Hepatocyte (in vitro differentiated cells): ENCODE measurements around the gene ETV2. TPM values are rescaled to one million over a fixed set of nuclear protein-coding genes. Genes with fewer than 3 reads are reported as not detected.
A peak's percentile ranks its signal among the peaks of the same experiment; 100 is the strongest.
"Not testable (repeated sequence)": the region's sequence is repeated elsewhere in the genome, so short reads cannot be mapped to it uniquely, and the experiment has no call there.

Experiments used
- DNase-seq: peaks from one replicate; pipeline ENCODE4 v3.0.0-alpha.2; 2016; ENCODE audit warnings: low spot score
- H2AFZ ChIP-seq: fragments of 200-600 bp; sonication (generic); 2 replicates; pipeline ENCODE4 v1.6.0; 2016; ENCODE audit warnings: antibody characterized with exemption, mild to moderate bottlenecking
- H3K27ac ChIP-seq: fragments of 200-600 bp; sonication (generic); 2 replicates; pipeline ENCODE4 v1.5.1; 2016; ENCODE audit warnings: mild to moderate bottlenecking
- H3K27me3 ChIP-seq: fragments of 200-600 bp; sonication (generic); 2 replicates; pipeline ENCODE4 v1.6.1; 2016
- H3K36me3 ChIP-seq: fragments of 200-600 bp; sonication (generic); replicated peaks from 2 replicates; pipeline ENCODE4 v1.5.1; 2016; ENCODE audit warnings: low read depth; ENCODE audit not compliant: insufficient read depth
- H3K4me1 ChIP-seq: fragments of 200-600 bp; sonication (generic); 2 replicates; pipeline ENCODE4 v1.5.1; 2016; ENCODE audit warnings: mild to moderate bottlenecking, moderate library complexity; ENCODE audit not compliant: insufficient read depth
- H3K4me2 ChIP-seq: fragments of 200-600 bp; sonication (generic); 2 replicates; pipeline ENCODE4 v1.6.0; 2016
- H3K4me3 ChIP-seq: fragments of 200-600 bp; sonication (generic); 2 replicates; pipeline ENCODE4 v1.5.1; 2016; ENCODE audit warnings: mild to moderate bottlenecking
- H3K79me2 ChIP-seq: fragments of 200-600 bp; sonication (generic); 2 replicates; pipeline ENCODE4 v1.6.0; 2017; ENCODE audit warnings: mild to moderate bottlenecking
- H3K9me2 ChIP-seq: fragments of 200-600 bp; sonication (generic); replicated peaks from 2 replicates; pipeline ENCODE4 v1.6.0; 2017; ENCODE audit warnings: mild to moderate bottlenecking; ENCODE audit not compliant: insufficient read depth
- H3K9me3 ChIP-seq: fragments of 200-600 bp; sonication (generic); 2 replicates; pipeline ENCODE4 v1.5.1; 2016; ENCODE audit warnings: low read depth, mild to moderate bottlenecking
- H4K20me1 ChIP-seq: fragments of 200-600 bp; sonication (generic); 2 replicates; pipeline ENCODE4 v1.6.0; 2016; ENCODE audit warnings: mild to moderate bottlenecking; ENCODE audit not compliant: insufficient read depth, poor library complexity, severe bottlenecking
- CTCF ChIP-seq: fragments of 200-600 bp; sonication (generic); IDR thresholded peaks from 2 replicates; pipeline ENCODE4 v1.5.1; 2016; ENCODE audit warnings: antibody characterized with exemption, mild to moderate bottlenecking; ENCODE audit not compliant: poor library complexity
- EZH2 ChIP-seq: fragments of 200-600 bp; sonication (generic); IDR thresholded peaks from 2 replicates; pipeline ENCODE4 v1.6.1; 2016; ENCODE audit warnings: antibody characterized with exemption, mild to moderate bottlenecking, borderline replicate concordance
- EZH2phosphoT487 ChIP-seq: fragments of 200-600 bp; sonication (generic); IDR thresholded peaks from one replicate; pipeline ENCODE4 v1.6.1; 2018; ENCODE audit warnings: antibody characterized with exemption, mild to moderate bottlenecking, low read depth, moderate library complexity; ENCODE audit not compliant: unreplicated experiment, severe bottlenecking
- WGBS: methylation state at CpG from one replicate; pipeline ENCODE4 v1.1.6; 2016; ENCODE audit warnings: low lambda C conversion rate; ENCODE audit errors: missing lambda C conversion rate; 5-methylcytosine and 5-hydroxymethylcytosine counted together
- polyA plus RNA-seq: library from polyadenylated mRNA; unstranded; fragments of >200 nt; fragmentation: Nextera tagmentation; extraction: Ambion mirVana; gene quantifications from 2 replicates; pipeline ENCODE4 v1.2.1, GENCODE V29; 2016
- total RNA-seq: library from RNA; depleted of rRNA; stranded (reverse); fragments of >200 nt; gene quantifications from 2 replicates; pipeline ENCODE4 v1.2.3, GENCODE V29; 2014

Gene ETV2
- total and polyA plus RNA-seq, 2 experiments from 2014 or later = 0.79 to 1.4 TPM

- Histone ChIP-seq H3K9me3 (no peaks in the 10 kb centered on the region), H3K79me2 (peaks cover 34% of the 10 kb centered on the region), H3K9me2 (no peaks in the 10 kb centered on the region), H3K27me3 (no peaks in the 10 kb centered on the region), H2AFZ (peak within 1 kb of the TSS; percentile 39), H3K4me1 (peaks cover 9% of the 10 kb centered on the region), H3K4me2 (peak within 1 kb of the TSS; percentile 96), H4K20me1 (peaks cover 4% of the 10 kb centered on the region), H3K36me3 (no peaks in the 10 kb centered on the region), H3K27ac (peak within 1 kb of the TSS; percentile 77), H3K4me3 (peak within 1 kb of the TSS; percentile 56)
- TF ChIP-seq EZH2 = no peak
- TF ChIP-seq CTCF = no peak
- no peak for TF ChIP-seq EZH2phosphoT487
- WGBS = 1% methylated on average over 44 of the region's 46 CpGs
- peak; percentile 97 for DNase-seq
Observed at GRCh38 chr19:35648017-35648961, 6.7 kb downstream of the ETV2 start, which contains the start of gene COX6B1. Gene COX6B1, plus strand, starts transcription at chr19:35648323. Its CDS starts 2,921 bp downstream, at chr19:35651244.

- peaks cover 36% of the 10 kb centered on the region for H3K79me2 ChIP-seq
- no peaks in the 10 kb centered on the region for H3K27me3 ChIP-seq
- TF ChIP-seq EZH2phosphoT487 (no peak), EZH2 (no peak)
- no peak overlapping the region for H3K4me3 ChIP-seq
- no peaks in the 10 kb centered on the region for H3K36me3 ChIP-seq
- H3K4me2 ChIP-seq = no peak overlapping the region
- 94% methylated on average over 9 of the region's 9 CpGs for WGBS
- H2AFZ ChIP-seq = no peak overlapping the region
- H3K27ac ChIP-seq = no peak overlapping the region
- no peaks in the 10 kb centered on the region for H3K9me2 ChIP-seq
- peaks cover 4% of the 10 kb centered on the region for H3K4me1 ChIP-seq
- no peaks in the 10 kb centered on the region for H3K9me3 ChIP-seq
- peaks cover 4% of the 10 kb centered on the region for H4K20me1 ChIP-seq
- DNase-seq = no peak
Observed at GRCh38 chr19:35650581-35650980, 9.0 kb downstream of the ETV2 start.

- not testable (repeated sequence) for H2AFZ ChIP-seq, H3K27me3 ChIP-seq, H3K9me3 ChIP-seq, DNase-seq, H3K4me1 ChIP-seq, H3K4me2 ChIP-seq, H4K20me1 ChIP-seq, H3K9me2 ChIP-seq, H3K27ac ChIP-seq, H3K4me3 ChIP-seq, H3K36me3 ChIP-seq
- 91% methylated on average over 6 of the region's 6 CpGs for WGBS
- H3K79me2 ChIP-seq = peaks cover 21% of the 10 kb centered on the region
Observed at GRCh38 chr19:35654828-35655227, 13.3 kb downstream of the ETV2 start.

- H3K9me2 ChIP-seq = no peaks in the 10 kb centered on the region
- H3K79me2 ChIP-seq = peaks cover 14% of the 10 kb centered on the region
- DNase-seq = no peak
- H3K27ac ChIP-seq = no peak overlapping the region
- H3K36me3 ChIP-seq = no peaks in the 10 kb centered on the region
- H3K27me3 ChIP-seq = no peaks in the 10 kb centered on the region
- H3K9me3 ChIP-seq = no peaks in the 10 kb centered on the region
- H3K4me3 ChIP-seq = no peak overlapping the region
- H4K20me1 ChIP-seq = no peaks in the 10 kb centered on the region
- H2AFZ ChIP-seq = no peak overlapping the region
- WGBS = 100% methylated on average over 1 of the region's 4 CpGs
- no peak for TF ChIP-seq EZH2phosphoT487
- no peak for TF ChIP-seq CTCF
- no peak for TF ChIP-seq EZH2
- no peak overlapping the region for H3K4me2 ChIP-seq
- H3K4me1 ChIP-seq = no peaks in the 10 kb centered on the region
Observed at GRCh38 chr19:35655600-35655999, 14.1 kb downstream of the ETV2 start.
